T-helper 2 cell treated with Interferon-gamma antibody and Interleukin-4, amounts not matched to agents 100 ng/mL and 5 ng/mL, for 36 hours (primary cell): ENCODE data around the gene CYS1. TPM values are rescaled to one million over a fixed set of nuclear protein-coding genes. Genes with fewer than 3 reads are reported as not detected.
"Not testable (repeated sequence)": the region's sequence is repeated elsewhere in the genome, so short reads cannot be mapped to it uniquely, and the experiment has no call there.

Experiments used
- intact Hi-C: fragments of 100-400 bp; cut with micrococcal nuclease; formaldehyde crosslinking; loops from one replicate; pipeline ENCODE4 v1.15.1; 2023
- total RNA-seq: library from RNA; stranded (reverse); gene quantifications from 2 replicates; pipeline ENCODE4 v1.2.3, GENCODE V29; 2022

Gene CYS1
- total RNA-seq, 1 donor from 2014 or later = 0.70 TPM

GRCh38 chr2:10095175-10095574 is 15.0 kb upstream of the CYS1 start:
- intact Hi-C loops = no loop called here

DNA sequence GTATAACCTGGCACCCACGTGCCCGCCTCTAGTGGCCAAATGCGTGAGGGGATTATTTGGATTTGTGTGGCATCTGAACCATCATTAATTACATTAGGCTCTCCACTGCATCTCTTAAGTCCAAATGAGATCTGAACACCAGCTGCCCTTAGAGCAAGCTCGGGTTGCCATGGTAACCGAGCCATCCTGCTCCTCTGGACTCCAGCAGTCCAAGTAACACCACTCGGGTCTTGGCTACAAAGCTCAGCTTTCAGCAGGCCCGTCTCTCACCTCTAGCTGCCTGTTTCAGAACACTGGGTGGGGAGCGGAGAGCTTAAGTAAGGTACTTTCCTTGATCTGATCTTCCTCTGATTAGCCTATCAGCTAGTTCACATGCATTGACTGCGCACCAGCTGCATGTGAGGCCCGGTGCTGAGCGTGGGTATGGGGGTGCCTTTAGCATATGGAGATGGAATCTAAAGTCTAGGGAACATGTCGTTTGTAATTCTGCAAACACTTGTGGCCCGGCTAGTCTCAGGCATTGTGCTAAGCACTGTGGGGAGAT is 14.1 kb upstream of the CYS1 start:
- intact Hi-C loops = no loop called here

DNA sequence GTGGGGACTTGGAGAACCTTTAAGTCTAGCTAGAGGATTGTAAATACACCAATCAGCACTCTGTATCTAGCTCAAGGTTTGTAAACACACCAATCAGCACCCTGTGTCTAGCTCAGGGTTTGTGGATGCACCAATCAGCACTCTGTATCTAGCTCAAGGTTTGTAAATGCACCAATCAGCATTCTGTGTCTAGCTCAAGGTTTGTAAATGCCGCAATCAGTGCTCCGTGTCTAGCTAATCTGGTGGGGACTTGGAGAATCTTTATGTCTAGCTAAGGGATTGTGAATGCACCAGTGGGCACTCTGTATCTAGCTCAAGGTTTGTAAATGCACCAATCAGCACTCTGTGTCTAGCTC is 11.7 kb upstream of the CYS1 start:
- intact Hi-C loops = not testable (repeated sequence)

DNA sequence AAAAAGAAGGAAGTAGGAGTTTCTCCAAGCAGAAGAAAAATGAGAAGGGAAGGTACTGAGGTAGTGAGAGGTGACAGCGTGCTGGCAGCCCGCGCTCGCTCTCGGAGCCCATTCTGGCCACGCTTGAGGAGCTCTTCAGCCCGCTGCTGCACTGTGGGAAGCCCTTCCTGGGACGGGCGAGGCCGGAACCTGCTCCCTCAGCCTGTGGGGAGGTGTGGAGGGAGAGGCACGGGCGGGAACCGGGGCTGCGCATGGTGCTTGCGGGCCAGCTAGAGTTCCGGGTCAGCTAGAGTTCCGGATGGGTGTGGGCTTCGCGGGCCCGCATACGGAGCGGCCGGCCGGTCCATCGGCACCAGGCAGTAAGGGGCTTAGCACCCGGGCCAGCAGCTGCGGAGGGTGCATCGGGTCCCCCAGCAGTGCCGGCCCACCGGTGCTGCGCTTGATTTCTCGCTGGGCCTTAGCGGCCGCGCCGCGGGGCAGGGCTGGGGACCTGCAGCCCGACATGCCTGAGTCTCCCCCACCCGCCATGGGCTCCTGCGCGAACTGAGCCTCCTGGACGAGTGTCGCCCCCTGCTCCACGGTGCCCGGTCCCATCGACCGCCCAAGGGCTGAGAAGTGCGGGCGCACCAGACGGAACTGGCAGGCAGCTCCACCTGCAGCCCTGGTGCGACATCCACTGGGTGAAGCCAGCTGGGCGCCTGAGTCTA is 11.1 kb upstream of the CYS1 start:
- intact Hi-C loops = no loop called here

GRCh38 chr2:10089565-10090190 is 9.5 kb upstream of the CYS1 start:
- intact Hi-C loops = no loop called here

GRCh38 chr2:10087360-10087759 is 7.1 kb upstream of the CYS1 start:
- intact Hi-C loops = no loop called here

DNA sequence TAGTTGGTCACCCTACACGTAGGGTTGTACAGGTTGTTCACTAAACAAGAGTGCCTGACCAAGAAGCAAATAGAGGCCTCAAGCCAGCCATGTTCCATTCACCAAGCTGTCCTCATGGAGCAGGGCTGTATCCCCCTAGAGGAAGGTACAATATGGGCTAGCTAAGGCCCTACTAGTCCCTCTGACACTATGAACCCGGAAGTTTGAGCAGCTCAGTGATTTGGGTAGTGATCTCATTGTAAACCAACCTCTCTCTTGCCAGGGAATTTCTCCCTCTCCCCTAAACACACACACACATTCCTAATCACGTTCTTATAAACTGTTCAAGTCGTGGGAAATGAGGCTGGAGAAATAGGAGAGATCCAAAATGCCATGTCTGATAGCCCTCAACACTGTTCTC is 6.7 kb upstream of the CYS1 start:
- intact Hi-C loops = no loop called here

DNA sequence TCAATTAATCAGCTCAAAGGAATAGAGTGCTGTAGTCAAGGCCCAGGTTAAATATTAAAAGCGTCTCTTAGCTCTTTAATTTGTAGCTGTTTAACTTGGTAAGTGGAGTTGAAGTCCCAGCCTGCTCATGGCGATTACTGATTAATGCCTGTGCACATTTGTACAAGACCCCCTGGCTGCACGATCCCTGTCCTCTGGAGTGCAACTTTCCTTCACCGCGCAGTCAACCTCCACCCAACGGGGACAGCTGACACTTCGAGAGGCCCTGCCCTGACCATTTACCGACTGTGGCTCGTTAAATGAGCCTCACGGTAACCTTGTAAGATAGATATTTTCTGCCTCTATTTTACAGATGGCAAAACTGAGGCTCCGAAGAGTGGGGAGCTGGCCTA is 5.5 kb upstream of the CYS1 start:
- intact Hi-C loops = no loop called here

- intact Hi-C loops = no loop called here
Observed at GRCh38 chr2:10085043-10085667, 4.9 kb upstream of the CYS1 start.

DNA sequence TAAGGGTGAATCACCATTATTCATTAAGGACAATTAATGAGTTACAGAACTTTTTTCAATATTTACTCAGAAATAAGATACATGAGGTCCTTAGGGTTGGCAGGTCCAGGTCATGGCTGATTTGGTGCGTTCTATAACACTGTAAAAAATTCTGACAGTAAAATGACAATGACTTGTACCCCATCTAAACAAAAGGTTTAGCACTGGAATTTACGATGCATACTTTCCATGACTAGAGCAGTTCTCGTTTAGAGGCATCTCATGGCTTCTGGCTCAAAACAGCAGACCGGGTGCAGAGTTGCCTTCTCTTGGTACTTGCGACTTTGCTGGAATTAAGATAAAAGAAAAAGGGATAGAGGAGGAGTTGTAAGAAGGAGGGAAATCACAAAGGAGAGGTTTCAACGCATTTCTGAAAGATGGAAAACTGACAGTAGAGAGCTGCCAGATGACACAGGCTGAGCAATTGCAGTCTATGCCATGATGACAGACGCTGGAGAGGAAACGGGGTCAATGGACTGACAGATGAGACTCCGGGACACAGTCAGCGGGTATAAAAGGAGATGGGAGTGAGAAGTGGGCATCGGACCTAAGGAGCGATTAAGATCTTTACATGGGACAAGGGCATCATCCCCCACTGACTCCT is 4.1 kb upstream of the CYS1 start:
- intact Hi-C loops = no loop called here

GRCh38 chr2:10083692-10084211 is 3.5 kb upstream of the CYS1 start:
- intact Hi-C loops = no loop called here

DNA sequence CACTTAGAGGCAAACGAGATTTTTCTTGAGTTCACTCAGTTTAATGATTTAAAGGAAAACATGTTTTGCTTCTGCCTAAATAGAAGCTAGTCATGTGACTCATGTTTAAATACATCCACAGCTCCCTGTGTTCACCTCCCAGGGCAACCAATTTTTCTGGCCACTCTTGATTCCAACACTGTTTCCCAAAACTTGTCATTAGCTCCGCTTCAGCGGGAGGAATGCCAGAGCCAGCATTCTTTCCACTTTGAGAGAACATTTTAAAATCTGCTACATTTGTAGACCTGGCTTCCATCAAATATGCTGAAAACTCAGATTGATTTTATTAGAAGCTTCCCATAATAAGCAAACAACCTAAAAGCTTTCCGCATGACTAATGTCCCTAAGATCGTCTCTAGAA is 2.8 kb upstream of the CYS1 start:
- intact Hi-C loops = no loop called here

- intact Hi-C loops = loop anchor here (1.0 kb wide), 2 partner anchors 42 to 222 kb away; partner anchors contain the start of genes HPCAL1 and RRM2
Observed at GRCh38 chr2:10080536-10081304, 509 bp upstream of the CYS1 start.

DNA sequence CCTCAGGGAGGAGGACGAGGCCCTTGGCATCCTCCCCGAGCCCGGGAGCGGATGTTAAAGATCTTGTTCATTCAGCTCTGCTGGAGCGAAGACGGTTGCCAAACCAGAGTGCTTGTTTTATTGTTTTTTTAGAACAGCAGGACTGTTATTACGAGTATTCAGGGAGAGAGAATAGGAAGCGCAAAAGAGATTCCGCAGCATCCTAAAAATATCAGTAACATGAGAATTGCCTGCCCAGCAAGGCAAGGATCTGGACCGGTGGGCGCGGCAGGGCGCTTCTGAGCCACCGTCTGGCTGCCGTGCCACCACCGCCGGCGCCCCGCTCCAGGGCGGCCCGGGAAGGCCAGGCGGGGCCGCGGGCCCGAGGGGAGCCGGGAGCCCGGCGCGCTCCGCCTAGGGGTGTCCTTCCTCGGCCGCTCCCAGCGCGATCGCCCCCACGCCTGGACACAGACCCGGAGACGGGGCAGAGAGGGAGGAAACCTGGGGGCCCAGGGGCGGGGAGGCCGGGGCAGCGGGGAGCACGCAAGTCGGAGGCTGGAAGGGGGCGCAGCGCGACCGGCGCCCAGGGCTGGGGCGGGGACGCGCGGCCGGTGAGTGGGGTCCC is 843 bp downstream of the CYS1 start:
- intact Hi-C loops = no loop called here

GRCh38 chr2:10078704-10079265 is 1.4 kb downstream of the CYS1 start:
- intact Hi-C loops = no loop called here

- intact Hi-C loops = no loop called here
Observed at GRCh38 chr2:10078001-10078400, 2.2 kb downstream of the CYS1 start.

DNA sequence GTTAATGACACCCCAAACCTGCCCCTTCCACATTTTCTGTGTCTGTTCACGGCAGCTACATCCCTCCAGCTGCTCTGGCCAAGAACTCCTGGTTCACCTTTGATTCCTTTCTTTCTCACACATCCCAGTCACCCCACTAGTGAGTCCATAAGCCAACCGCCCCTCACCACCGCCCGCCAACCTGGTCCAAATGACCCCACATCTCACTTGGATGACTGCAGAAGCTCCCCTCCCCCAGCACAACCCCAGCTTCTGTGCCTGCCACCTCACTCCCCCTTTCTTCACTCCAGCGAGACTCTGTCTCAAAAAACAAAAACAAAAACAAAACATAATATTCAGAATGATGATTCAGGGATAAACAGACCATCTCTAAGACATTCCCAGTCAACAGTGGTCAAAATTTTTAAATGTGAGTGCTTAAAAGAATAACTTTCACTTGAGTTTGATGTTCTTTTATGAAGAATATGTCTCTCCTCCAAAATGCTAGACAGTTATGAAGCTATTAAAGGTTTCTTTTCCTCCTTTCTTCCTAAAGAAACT is 3.2 kb downstream of the CYS1 start:
- intact Hi-C loops = no loop called here

GRCh38 chr2:10076511-10076910 is 3.7 kb downstream of the CYS1 start:
- intact Hi-C loops = no loop called here

GRCh38 chr2:10075571-10076209 is 4.5 kb downstream of the CYS1 start:
- intact Hi-C loops = no loop called here

DNA sequence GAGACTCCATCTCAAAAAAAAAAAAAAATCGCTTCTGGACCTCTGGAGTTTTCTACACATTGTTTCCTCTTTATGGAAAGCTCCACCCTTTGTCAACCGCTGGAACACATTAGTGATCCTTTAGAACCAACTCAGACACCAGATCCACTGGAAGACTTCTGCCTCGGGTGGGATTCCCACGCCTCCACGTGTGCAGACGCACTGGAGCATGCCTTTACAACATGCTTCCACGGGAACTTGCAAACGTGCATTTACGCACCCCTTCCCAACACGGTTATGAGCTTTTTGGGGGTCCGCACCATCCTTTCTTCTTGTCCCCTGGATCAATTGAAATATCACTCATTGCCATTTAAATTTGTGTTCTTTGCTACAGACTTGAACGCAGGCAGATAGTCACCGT is 5.1 kb downstream of the CYS1 start:
- intact Hi-C loops = no loop called here
